PC-9 (cell line): Measurements from ENCODE around the gene MICB. TPM values are rescaled to one million over a fixed set of nuclear protein-coding genes. Genes with fewer than 3 reads are reported as not detected.
"Not testable (repeated sequence)": the region's sequence is repeated elsewhere in the genome, so short reads cannot be mapped to it uniquely, and the experiment has no call there.

ENCODE experiments used
- BruUV-seq: library from RNA; stranded (reverse); fragments of 400-500 nt; replicated peaks from 2 replicates; lab custom pipeline; 2021; lab: Mats Ljungman, UMichigan
- CTCF ChIA-PET: fragments of 300-600 bp; sonication (Branson Sonifier 250); formaldehyde crosslinking; loops from one replicate; lab custom pipeline; 2022; ENCODE audit warnings: antibody characterized with exemption; lab: Charles Lee
- POLR2A ChIA-PET: fragments of 300-600 bp; sonication (Branson Sonifier 250); formaldehyde crosslinking; loops from one replicate; lab custom pipeline; 2022; ENCODE audit warnings: antibody characterized with exemption; ENCODE audit not compliant: unreplicated experiment; lab: Charles Lee
- DNase-seq, 2 experiments: peaks; one replicate each; pipeline versions ENCODE4 v3.0.0 to v3.0.0-alpha.2; 2015 to 2022; ENCODE audit warnings: mixed read lengths in 1 of 2
- H2AFZ ChIP-seq: fragments of 200-600 bp; sonication (generic); 2 replicates; pipeline ENCODE4 v1.8.1; 2017; ENCODE audit warnings: antibody characterized with exemption
- H3F3A ChIP-seq: fragments of 200-600 bp; sonication (generic); 2 replicates; pipeline ENCODE4 v1.8.1; 2017; ENCODE audit warnings: antibody characterized with exemption, mild to moderate bottlenecking, low read depth; ENCODE audit not compliant: insufficient read depth
- H3K27ac ChIP-seq: fragments of 200-600 bp; sonication (generic); 2 replicates; pipeline ENCODE4 v1.6.1; 2016; ENCODE audit warnings: mixed run types
- H3K27me3 ChIP-seq: fragments of 200-600 bp; sonication (generic); 2 replicates; pipeline ENCODE4 v1.6.1; 2016; ENCODE audit warnings: low read depth, mixed run types; ENCODE audit not compliant: insufficient read depth
- H3K36me3 ChIP-seq: fragments of 200-600 bp; sonication (generic); 2 replicates; pipeline ENCODE4 v1.6.1; 2016; ENCODE audit warnings: low read depth, mixed run types
- H3K4me1 ChIP-seq: fragments of 200-600 bp; sonication (generic); replicated peaks from 2 replicates; pipeline ENCODE4 v1.6.1; 2016; ENCODE audit warnings: mixed run types; ENCODE audit not compliant: insufficient read depth
- H3K4me2 ChIP-seq: fragments of 200-600 bp; sonication (generic); 2 replicates; pipeline ENCODE4 v1.6.1; 2017; ENCODE audit warnings: mixed run types
- H3K4me3 ChIP-seq: fragments of 200-600 bp; sonication (generic); 2 replicates; pipeline ENCODE4 v1.6.1; 2016; ENCODE audit warnings: mixed run types
- H3K79me2 ChIP-seq: fragments of 200-600 bp; sonication (generic); 2 replicates; pipeline ENCODE4 v1.6.1; 2017; ENCODE audit warnings: low read depth, mixed run types
- H3K9me2 ChIP-seq: fragments of 200-600 bp; sonication (generic); 2 replicates; pipeline ENCODE4 v1.8.1; 2017; ENCODE audit warnings: mild to moderate bottlenecking; ENCODE audit not compliant: insufficient read depth
- H3K9me3 ChIP-seq: fragments of 200-600 bp; sonication (generic); 2 replicates; pipeline ENCODE4 v1.8.1; 2016; ENCODE audit warnings: low read depth; ENCODE audit not compliant: insufficient read depth
- H4K20me1 ChIP-seq: fragments of 200-600 bp; sonication (generic); 2 replicates; pipeline ENCODE4 v1.8.1; 2017; ENCODE audit not compliant: insufficient read depth
- CTCF ChIP-seq: fragments of 200-600 bp; sonication (generic); conservative IDR thresholded peaks from 2 replicates; pipeline ENCODE4 v1.6.1; 2017; ENCODE audit warnings: mixed run types, antibody characterized with exemption, mild to moderate bottlenecking, moderate library complexity
- EZH2 ChIP-seq: fragments of 200-600 bp; sonication (generic); IDR thresholded peaks from 2 replicates; pipeline ENCODE4 v1.8.0; 2017; ENCODE audit warnings: antibody characterized with exemption, low read depth
- intact Hi-C: fragments of 100-400 bp; cut with micrococcal nuclease; formaldehyde crosslinking; loops from one replicate; pipeline ENCODE4 v1.10.0; 2022; ENCODE audit not compliant: unreplicated experiment
- total RNA-seq: library from RNA; stranded (reverse); gene quantifications from 2 replicates; pipeline ENCODE4 v1.2.3, GENCODE V29; 2021

Gene MICB
- total RNA-seq, 1 experiment from 2014 or later: 37.8 TPM

GRCh38 chr6:31483392-31483791, 14.6 kb upstream of the MICB start:
- Histone ChIP-seq H3K4me2 (no peak overlapping the region), H3K79me2 (no peaks in the 10 kb centered on the region), H2AFZ (no peak overlapping the region), H3K27me3 (peaks cover 3% of the 10 kb centered on the region; the same call in 1 of the 2 replicates), H3K4me3 (no peak overlapping the region), H4K20me1 (no peaks in the 10 kb centered on the region), H3K4me1 (0 out of 2 replicates have a peak, but pooled peaks cover 8% of the 10 kb centered on the region), H3K27ac (no peak overlapping the region), H3K9me3 (no peaks in the 10 kb centered on the region), H3F3A (no peaks in the 10 kb centered on the region), H3K9me2 (no peaks in the 10 kb centered on the region), H3K36me3 (no peaks in the 10 kb centered on the region)
- CTCF ChIA-PET: no interaction called here
- BruUV-seq: no TSS peak
- no peak for DNase-seq
- TF ChIP-seq CTCF (no peak), EZH2 (no peak)
- POLR2A ChIA-PET: no interaction called here
- intact Hi-C loops: no loop called here

GRCh38 chr6:31485055-31485454, 12.9 kb upstream of the MICB start:
- Histone ChIP-seq H3K9me2 (no peaks in the 10 kb centered on the region), H2AFZ (no peak overlapping the region), H3K27me3 (no peaks in the 10 kb centered on the region), H3K79me2 (no peaks in the 10 kb centered on the region), H4K20me1 (no peaks in the 10 kb centered on the region), H3K36me3 (no peaks in the 10 kb centered on the region), H3K4me3 (no peak overlapping the region), H3F3A (no peaks in the 10 kb centered on the region), H3K4me1 (0 out of 2 replicates have a peak, but pooled peaks cover 8% of the 10 kb centered on the region), H3K4me2 (no peak overlapping the region), H3K9me3 (no peaks in the 10 kb centered on the region), H3K27ac (no peak overlapping the region)
- ChIA-PET POLR2A (no interaction called here), CTCF (no interaction called here)
- no TSS peak for BruUV-seq
- intact Hi-C loops: loop anchor here (1.0 kb wide), 1 partner anchor 97 kb away; no protein-coding TSS in a partner anchor
- TF ChIP-seq CTCF (no peak), EZH2 (no peak)
- no peak for DNase-seq

- CTCF ChIA-PET, H3K4me3 ChIP-seq, BruUV-seq, H3K79me2 ChIP-seq, H3K36me3 ChIP-seq, H3K4me2 ChIP-seq, POLR2A ChIA-PET, H3K27me3 ChIP-seq, H3K4me1 ChIP-seq, H3K9me3 ChIP-seq, H3K9me2 ChIP-seq, H3K27ac ChIP-seq, H3F3A ChIP-seq, H4K20me1 ChIP-seq, H2AFZ ChIP-seq, intact Hi-C loops, DNase-seq: not testable (repeated sequence)
These were observed 11.7 kb upstream of the MICB start for GRCh38 chr6:31486065-31486837.

- H3K27me3 ChIP-seq, H2AFZ ChIP-seq, POLR2A ChIA-PET, H3K4me2 ChIP-seq, H3K36me3 ChIP-seq, H3F3A ChIP-seq, DNase-seq, H3K9me2 ChIP-seq, intact Hi-C loops, H4K20me1 ChIP-seq, H3K79me2 ChIP-seq, H3K27ac ChIP-seq, H3K4me3 ChIP-seq, H3K9me3 ChIP-seq, CTCF ChIA-PET, BruUV-seq: not testable (repeated sequence)
- H3K4me1 ChIP-seq: peaks cover 11% of the 10 kb centered on the region; the same call in 1 of the 2 replicates
These were observed 10.3 kb upstream of the MICB start for GRCh38 chr6:31487674-31488073.
